GM18499 (cell line): ENCODE results near the gene ACTG2.
"Not testable (repeated sequence)": the region's sequence is repeated elsewhere in the genome, so short reads cannot be mapped to it uniquely, and the experiment has no call there.

Experiments
- ATAC-seq: cut with Tn5 transposase; IDR thresholded peaks from one replicate; pipeline ENCODE4 v1.9.1; 2021; ENCODE audit warnings: moderate number of reproducible peaks; ENCODE audit not compliant: insufficient read depth, unreplicated experiment

ACTG2 gene

DNA sequence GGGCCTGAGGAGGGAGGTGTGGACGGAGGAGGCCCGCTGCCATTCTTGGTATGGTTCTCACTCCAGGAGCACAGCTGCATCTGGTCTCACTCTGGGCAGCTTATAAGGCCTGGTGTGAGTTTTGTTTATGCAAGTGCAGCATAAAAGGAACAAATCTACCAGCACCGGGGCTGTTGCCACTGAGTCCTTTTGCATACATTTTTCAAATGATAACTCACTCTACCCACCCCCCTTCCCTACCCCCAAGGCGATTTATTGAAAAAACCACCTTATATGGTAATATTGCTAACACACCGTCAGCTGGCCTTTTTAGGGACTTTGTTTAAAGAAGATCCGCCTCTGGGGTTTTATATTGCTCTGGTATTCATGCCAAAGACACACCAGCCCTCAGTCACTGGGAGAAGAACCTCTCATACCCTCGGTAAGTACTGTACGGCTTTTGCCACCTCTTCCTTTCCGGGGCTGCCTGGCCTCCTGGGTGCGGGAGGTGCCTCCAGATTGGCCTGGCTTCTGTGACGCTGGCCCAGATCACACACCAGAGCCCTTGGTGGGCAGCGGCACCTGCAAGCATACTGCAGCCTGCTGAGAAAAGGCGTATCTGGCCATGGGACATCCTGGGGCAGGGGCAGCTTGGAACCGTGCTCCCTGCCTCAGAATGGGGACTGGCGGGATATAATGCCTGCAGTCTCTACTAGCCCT lies at the start of gene ACTG2:
TSS of gene ACTG2 (plus strand) at position 378 of the 699 bp plus-strand sequence. CDS start 8,304 bp downstream, outside the sequence.
- no peak for ATAC-seq

DNA sequence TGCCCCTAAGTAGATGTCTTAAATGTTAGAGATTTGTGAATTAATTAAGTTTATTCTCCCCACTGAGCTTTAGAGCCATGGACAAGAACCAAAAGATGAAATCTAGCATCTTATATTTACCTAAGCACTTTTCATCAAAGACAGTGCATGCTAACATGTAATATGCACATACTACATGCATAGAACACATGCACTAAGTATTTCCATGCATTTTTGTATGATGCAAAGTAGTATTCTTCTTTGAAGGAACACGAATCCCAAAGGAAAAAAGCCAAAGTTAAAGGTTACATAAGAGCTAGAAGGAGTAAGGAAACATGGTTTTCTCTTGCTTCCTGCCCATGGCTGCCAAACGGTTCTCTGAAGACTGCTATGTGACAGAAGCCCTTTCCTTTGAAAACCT lies 48.7 kb upstream of the ACTG2 start:
- no peak for ATAC-seq

DNA sequence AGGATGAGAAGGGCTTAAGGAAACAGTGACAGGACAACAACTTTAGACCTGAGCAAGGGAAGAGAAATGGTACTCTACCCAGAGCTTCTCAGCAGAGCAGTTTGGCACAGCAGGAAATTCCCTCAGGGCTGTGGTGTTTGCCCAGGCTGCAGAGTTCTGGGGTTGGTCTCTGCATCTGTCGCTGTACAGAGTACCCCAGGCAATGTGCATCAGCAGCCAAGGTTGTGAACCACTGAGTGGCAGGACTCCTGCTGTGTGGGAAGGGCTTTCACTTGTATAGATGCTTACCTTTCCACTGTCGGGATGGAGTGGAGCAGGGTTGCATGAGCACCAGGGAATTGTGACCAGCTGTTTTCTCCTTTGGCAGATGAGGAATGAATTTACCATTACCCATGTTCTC lies 42.8 kb upstream of the ACTG2 start:
- ATAC-seq: no peak

DNA sequence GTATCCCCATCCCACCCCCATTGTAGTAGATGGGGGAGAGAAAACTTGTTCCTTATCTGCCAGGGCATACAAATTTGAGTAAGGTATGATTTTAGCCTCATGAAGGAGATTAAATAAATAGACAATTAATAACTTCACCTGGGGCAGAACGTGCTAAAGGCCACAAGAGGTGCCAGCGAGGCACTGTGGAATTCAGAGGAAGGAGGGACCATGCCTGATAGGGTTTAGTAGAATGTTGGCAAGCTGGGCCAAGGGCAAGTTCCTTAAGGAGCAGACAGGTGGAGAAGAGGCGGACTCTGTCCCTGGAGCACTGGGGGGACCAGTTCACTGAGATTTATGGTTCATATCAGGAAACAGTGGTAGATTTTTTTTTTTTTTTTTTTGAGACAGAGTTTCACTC lies 41.5 kb upstream of the ACTG2 start:
- no peak for ATAC-seq

DNA sequence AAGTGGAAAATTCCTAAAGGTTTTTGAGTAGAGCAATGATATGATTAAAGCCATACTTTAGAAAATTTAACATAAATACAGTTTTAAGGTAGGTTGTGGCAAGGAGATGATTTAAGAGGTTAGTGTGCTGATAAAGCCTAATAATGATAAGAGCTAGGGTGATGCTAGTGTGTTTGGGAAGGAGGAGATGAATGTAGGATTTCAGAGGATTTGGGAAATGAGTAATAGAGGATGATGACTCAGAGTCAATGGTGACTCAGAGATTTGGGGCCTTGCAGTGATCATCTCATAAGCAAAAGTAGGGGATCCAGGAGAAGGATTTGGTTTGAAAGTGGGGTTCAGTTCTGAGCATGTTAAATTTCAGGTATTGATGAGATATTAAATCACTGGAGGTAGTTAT lies 40.8 kb upstream of the ACTG2 start:
- no peak for ATAC-seq

DNA sequence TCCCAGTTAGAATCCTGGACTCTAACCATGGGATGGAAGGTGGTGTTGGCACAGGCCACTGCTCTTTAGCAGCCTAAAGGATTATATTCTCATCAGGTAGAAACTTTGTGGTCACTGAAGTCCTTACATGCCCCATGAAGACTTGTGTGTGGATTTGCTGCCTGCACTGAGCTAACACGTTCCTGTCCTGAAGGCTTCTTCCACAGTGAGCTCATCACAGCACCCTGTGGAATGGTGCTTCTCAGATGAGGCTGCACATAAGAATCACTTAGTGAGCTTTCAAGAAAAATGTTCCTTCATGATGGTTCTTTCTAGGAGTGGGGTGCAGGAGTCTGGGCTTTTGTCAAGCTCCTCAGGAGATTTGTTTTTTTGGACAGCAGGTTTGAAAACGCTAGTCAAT lies 37.3 kb upstream of the ACTG2 start:
- ATAC-seq: no peak

DNA sequence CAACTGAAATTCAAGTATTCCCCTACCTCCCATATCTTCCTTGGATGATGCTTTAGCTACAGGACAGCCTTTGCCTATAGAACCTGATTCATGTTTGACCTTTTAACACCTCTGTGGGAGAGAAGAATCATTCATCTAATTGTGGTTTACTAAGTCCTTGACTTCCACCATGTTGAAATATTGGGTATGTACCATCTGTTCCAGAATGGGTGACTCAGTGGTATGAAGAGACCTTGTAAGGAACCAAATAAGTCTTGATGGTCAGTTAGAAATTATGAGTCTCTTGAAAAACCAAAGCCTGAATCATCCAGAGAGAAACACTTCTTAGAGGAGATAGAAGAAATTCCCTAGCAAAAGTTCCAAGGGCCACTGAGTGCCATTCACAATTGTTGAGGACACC lies 36.6 kb upstream of the ACTG2 start:
- no peak for ATAC-seq

DNA sequence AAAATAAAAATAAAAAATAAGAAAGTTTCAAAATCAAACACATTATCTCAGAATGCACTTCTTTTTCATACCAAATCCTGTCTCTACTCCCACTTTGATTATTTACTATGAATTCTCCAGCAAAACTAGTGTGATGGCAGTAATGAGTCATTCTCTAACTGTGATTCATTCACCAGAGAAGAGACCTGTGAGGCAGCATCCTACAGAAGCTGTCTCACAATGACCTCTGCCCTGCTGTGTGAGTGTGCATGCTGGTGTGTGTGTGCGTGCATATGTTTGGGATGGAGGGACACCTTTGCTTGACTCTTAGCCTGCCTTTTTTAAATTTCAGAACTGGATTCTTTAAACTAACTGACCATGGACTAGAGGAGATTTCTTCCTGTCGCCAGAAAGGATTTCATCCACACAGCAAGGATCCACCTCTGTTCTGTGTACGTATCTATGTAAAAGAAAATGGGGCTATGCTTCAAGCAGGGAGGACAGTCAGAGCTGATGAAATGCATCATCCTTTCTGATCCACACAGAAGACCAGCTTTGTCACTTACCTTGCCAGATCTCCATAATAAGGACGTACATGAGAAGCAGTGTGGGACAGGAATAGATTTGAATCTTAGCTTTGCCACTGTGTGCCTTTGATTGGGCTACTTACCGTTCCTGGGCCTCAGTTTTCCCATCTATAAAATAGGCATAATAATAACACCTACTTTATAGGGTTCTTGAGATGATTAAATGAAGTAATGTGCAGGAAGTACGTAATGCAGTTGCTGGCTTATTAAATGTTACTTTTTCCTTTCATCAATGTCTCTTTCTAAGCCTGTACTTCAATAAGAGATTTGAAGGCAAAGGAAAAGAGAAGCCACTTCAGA lies 32.9 kb upstream of the ACTG2 start:
- ATAC-seq: no peak

DNA sequence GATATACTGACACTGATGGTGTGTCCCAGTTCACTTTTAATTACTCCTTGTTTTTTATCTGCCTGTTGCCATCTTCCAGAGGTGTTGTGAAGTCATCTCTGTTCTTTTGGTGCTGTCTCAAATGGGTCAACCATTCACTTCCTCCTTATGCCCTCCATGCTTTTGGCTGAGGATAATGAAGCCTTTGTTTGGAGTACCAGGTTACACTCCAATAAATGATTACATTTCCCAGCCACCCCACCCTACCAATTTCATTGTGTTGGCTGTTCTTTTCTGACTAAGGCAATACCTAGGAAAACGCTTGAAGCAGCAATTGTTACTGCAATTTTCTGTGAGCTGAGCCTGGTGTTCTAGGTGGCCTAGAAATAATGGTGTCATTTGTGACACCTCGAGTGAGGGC lies 29.8 kb upstream of the ACTG2 start:
- ATAC-seq: no peak

DNA sequence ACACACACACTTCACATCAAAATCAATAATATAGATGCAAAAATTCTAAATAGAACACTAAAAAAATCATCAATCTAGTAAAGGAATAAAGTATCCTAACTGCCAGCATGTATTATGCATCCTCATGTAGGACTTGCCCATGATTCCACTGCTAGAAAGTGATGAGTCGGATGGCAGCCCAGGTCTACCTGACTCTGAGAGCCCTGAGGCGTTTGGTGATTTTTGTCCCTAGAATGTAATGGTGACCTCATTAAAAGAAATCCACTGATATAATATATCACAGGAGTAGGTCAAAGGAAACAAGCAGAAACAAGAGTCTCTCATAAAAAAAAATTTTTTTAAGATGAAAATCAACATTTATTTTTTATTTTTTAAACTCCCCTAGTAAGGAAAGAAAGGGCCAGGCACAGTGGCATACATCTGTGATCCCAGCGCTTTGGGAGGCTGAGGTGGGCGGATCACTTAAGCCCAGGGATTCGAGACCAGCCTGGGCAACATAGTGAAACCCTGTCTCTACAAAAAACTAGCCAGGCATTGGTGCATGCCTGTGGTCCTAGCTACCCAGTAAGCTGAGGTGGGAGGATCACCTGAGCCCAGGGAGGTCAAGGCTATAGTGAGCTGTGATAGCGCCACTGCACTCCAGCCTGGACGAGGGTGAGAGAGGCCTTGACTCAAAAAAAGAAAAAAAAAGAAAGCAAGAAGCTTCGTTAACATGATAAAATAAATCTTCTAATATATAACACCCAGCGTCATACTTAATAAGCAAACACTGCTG lies 24.4 kb upstream of the ACTG2 start:
- ATAC-seq: no peak

DNA sequence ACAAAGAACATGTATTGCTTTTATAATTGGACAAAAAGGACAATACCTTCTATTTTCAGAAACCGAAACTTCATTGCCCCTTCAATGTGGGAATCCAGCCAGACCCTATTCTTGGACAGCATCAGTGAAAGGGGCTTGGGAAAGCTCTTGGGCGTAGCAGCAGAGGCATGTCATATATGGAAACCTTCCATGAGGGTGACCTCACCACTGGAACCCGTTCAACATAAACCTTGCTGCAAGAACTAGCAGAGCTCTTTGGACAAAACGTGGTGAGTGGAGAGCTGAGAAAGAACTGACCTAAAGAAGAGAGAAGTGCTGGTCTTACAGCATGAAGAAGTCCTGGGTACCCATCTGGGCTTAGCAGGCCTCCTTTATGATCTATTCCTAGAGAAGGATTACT lies 22.7 kb upstream of the ACTG2 start:
- no peak for ATAC-seq

DNA sequence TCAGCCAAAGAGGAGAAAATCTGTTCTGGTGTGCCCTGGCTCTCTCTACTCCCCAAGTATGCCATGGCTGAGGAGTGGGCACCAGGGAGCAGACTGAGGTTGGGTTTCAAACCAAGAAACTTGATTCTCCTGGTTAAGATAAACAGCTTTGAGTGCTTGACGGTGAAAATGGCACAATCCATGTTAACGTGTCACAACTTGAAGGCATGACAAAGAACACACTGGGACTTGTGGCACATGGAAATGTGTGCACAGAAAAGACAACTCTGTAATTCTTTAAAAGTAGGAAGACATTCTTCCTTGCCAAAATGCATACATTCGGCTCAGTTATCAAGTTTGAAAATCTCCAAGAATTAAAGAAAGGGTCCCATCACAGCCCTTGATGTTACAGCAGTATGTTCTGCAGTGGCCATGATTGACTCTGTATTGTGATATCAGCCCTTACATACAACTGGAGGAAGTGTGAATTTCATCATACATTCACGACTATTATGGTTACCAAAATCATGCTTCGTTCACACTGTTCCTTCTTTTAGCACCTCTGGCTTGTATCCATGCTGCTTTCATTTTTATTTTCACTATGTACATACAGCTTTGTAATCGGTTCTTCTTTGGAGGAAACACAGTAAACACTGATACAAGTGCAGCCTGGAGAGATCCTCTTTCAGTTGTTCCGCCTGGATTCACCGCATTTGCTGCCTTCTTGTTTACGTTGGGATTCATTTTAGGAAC lies 15.6 kb upstream of the ACTG2 start:
- ATAC-seq: no peak

DNA sequence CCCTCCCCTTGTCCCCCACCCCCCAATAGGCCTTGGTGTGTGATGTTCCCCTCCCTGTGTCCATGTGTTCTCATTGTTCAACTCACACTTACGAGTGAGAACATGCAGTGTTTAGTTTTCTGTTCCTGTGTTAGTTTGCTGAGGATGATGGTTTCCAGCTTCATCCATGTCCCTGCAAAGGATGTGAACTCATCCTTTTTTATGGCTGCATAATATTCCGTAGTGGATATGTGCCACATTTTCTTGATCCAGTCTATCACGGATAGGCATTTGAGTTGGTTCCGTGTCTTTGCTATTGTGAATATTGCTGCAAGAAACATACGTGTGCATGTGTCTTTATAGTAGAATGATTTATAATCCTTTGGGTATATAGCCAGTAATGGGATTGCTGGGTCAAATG lies 14.8 kb upstream of the ACTG2 start:
- ATAC-seq: not testable (repeated sequence)

DNA sequence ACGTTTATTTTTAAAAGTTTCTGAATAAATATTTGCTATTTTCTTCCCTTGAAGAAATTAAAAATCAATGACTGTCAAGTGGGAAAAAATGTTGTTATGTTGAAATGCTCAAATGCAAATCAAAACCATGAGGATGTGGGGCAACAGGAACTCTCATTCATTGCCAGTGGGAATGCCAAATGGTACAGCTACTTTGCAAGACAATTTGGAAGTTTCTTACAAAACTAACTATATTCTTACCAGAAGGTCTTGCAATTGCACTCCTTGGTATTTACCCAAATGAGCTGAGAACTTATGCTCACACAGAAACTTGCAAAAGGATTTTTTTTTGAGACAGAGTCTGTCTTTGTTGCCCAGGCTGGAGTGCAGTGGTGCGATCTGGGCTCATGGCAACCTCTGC lies 7.4 kb upstream of the ACTG2 start:
- ATAC-seq: no peak

DNA sequence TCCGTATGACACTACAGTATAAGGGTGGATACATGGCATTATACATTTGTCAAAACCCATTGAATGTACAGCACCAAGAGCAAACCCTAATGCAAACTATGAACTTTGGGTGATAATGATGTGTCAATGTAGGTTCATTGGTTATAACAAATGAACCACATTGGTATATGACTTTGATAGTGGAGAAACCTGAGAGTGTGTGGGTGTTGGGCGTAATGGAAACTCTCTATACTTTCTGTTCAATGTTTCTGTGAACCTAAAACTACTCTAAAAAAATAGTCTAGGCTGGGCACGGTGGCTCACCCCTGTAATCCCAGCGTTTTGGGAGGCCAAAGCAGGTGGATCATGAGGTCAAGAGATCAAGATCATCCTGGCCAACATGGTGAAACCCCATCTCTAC lies 6.5 kb upstream of the ACTG2 start:
- ATAC-seq: no peak

DNA sequence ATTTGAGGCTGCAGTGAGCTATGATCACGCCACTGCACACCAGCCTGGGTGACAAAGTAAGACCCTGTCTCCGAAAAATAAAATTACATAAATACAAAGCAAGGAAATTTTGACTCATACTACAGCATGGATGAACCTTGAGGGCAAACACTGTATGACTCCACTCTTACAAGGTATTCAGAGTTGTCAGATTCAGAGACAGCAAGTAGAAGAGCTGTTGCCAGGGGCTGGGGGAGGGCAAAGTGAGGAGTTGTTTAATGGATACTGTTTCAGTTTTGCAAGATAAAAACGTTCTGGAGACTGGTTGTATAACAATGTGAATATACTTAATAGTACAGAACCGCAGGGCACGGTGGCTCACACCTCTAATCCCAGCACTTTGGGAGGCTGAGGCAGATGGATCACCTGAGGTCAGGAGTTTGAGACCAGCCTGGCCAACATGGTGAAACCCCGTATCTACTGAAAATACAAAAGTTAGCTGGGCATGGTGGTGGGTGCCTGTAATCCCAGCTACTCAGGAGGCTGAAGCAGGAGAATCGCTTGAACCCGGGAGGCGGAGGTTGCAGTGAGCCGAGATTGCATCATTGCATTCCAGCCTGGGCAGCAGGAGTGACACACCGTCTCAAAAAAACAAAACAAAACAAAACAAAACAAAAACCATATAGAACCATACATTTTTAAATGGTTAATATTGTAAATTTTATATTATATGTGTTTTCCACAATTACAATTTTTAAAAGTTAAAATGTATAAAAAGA lies 5.0 kb upstream of the ACTG2 start:
- ATAC-seq: not testable (repeated sequence)

DNA sequence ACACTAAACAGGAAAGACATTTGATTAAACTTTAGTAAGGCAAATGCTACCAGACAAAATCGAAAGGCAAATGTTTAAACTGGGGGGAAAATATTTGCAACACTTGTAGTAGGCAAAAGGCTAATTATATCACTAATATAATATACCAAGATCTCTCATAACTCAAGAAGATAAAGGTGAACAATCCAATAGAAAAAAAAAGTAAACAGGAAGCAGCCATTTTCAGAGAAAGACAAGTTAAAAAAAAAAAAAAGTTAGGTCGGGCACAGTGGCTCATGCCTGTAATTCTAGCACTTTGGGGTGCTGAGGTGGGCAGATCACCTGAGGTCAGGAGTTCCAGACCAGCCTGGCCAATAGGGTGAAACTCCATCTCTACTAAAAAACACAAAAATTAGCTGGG lies 4.4 kb upstream of the ACTG2 start:
- ATAC-seq: no peak

DNA sequence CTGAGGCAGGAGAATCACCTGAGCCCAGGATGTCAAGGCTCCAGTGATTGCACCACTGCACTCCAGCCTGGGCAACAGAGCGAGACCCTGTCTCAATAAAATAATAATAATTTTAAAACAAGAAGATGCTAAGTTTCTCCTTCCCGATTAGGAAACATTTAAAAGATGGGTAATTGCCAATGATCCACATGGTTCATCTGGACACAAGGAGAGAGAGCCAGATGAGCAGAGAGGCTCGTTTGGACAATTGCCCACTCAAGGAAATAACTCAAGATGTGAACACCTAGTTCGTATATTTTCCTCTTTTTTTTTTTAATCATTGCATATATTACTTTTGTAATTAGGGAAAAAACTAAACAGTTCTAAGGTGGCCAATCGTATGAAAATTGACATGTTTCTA lies 3.6 kb upstream of the ACTG2 start:
- ATAC-seq: no peak

DNA sequence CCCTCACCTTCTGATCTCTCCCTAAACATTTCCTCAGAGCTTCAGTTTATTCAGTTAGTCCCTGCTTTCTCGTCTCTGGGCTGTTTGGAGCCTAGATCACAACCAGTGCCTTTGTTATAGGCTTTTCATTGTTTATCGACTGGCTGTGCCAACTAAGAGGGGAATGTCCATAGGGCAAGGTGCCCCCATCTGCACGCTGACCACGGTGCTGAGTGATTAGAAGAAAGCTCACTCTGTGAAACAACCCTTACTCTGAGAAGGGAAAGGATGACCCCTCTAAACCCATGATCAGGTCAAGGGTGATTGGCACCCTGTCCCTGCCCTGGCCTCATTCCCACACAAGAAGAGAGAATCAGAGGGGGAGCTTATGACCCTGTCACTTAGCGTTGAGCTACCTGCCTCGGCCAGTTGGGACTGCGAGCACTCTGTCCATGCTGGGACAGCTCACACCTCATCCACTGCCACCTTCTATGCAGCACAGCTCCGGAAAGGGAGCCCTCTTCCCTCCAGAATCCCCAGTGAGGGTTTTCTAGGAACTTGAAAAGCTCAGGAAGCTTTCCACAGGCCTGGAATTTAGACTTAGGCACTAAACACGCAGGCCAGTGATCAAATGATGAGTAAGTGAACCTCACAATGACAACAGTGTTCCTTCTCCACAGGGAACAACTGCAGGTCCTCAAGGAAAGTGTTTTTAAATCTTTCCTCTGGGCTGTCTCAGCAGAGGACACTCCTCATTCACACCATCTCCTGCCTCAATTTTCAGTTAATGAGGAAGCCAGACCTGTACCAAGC lies 2.3 kb upstream of the ACTG2 start:
- no peak for ATAC-seq
